GM18519 (cell line): ENCODE data around the gene VEGFA.

Experiments
- ATAC-seq: cut with Tn5 transposase; IDR thresholded peaks from one replicate; pipeline ENCODE4 v1.9.1; 2021; ENCODE audit warnings: mild to moderate bottlenecking, moderate library complexity; ENCODE audit not compliant: unreplicated experiment, low FRiP score

Gene VEGFA

DNA sequence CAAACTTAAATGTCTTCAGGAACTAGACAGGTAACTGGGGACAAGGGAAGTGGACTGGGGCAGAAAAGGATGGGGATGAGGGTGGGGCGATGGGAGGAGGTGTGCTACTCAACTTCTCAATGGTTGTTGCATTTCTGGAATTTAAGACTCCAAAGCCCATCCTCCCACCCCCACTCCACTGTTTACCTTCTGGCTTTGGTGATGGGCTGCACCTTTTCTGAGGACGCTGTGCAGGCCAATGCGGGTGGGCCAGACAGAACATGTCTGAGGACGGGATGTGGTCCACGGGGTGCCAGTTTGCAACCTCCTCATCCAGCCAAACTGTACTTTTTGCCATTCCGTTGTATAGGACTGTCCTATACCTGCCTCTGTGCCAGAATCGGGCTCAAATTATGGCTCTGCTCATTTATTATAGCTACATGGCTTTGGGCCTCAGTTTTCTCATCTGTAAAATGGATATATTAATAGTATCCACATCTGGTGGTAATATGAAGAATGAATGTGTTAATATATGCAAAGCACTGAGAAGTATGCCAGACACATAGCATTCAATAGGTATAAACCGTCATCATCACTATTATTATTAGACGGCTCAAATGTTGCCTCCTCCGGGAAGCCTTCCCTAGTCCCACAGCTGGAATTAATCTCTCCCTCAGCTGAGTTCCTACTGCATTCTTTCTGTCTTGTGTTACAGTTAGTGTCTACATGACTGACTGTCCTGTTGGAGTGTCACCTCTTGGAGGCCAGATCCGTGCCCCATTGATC lies 31.0 kb upstream of the VEGFA start:
- no peak for ATAC-seq

DNA sequence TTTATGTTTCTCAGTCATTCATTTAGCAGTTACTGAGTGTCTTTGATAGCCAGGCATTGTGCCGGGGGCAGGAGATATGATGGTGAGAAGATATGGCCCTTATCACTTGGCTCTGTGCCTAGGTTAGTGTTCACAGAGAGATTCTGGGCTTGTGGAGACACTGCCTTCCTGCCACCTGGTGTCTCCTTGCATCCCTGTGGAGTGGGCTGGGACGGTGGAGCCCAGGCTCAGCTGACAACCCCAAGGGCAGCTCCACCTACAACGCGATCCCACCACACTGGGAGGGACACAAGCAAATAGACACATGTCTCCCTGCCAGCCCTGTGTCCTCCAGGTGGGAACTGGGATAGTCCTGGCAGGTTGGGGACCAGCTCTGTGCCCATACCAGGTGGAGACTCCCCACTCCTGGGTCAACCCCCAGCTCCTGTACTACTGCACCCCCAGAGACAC lies 30.3 kb upstream of the VEGFA start:
- no peak for ATAC-seq

DNA sequence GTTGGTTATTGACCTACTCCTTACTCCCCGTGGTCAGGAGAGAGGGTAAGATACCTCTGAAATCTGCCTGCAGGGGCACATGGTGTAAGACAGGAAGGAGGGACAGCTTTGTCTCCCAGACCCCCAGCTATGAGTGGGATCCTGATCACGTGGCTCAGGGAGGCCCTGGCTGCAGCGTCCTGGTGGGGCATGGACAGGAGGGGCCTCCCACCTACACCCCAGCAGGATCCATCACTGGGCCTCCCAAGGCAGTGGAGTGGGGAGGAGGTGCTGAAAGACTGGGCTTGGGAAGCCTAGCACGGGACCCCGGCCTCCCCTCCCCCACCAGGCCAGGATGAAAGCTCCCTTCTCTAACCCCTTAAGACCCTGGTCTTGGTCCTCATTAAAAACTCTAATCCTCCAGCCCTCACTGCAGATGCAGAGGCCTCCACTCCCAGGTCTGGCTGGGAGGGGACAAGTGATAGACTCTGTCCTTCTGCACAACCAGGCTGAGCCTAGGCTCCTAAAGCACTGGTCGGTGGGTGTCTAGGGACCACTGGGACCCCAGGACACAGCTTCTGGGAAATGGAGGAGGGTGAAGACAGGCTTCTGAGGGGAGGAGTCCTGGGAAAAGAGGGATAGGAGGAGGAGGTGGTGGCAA lies 29.6 kb upstream of the VEGFA start:
- no peak for ATAC-seq

DNA sequence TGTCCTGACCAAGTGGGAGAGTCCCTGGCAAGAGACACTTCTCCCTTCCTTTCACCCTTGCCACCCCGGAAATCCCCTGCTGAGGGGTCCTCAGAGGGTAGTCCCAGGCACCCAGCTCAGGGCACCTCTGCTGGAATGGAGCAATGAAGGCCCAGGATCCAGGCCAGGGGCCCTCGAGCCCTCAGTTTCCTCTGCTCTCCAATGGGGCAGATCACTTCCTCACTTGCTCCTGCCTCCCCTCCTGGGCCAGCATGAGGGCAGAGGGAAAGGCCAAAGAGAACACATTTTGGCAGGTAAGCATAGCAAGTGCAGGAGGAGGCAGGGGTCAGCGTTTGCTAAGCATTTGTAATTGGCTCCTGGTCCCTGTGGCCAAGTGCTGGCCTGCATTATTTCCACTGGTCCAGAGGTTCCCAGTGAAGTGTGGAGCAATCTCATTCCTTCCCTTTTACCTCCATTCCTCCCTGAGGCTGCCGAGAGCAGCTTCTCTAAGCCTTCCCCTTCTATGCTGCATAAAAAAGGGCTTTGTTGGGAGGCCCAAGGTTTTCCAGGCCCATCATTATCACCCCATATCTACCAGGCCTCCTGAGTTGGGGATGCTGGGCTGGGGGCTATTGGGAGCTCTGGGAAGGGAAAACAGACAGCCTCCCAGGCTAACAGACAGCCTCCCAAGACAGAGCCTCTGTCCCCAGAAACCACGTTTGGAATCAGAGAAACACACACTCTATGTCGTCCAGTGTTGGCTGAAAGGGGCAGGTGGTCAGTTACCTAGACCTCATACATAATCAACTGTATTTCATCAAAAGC lies 28.8 kb upstream of the VEGFA start:
- no peak for ATAC-seq

DNA sequence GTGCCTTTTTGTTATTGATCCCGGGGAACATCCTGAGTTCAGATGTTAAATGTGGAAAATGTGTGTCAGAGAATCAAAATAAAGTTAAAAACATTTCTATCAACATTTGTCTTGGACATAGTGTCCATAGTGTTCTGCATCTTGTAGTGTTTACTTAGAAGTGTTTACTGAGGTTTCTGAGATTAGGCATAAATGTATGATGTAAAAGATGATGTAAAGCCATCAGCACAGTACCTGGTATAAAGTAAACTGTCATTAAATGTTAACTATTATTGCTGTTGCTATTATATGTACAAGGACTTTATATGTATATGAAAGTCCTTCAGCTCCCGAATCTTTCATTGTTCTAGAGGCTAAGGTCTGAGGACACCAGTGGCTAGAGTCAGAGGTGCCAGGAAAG lies 28.2 kb upstream of the VEGFA start:
- no peak for ATAC-seq

DNA sequence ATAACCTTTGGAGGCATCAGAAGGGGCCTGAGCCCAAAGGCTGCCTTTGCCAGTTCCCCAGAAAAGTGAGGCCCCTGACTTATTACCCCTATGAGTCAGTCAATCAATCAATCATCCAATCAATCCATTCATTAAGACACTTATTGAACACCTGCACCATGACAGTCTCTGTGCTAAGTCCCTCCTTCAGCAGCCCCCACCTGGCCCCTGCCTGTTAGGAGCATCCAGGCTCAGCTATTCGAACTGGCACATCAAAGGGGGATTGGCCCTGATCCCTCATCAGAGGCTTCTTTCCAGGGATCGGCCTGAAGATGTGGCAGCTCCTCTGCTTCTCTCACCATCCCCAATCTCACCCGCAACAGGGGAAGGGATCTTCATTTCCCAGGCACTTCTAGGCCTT lies 27.7 kb upstream of the VEGFA start:
- no peak for ATAC-seq

DNA sequence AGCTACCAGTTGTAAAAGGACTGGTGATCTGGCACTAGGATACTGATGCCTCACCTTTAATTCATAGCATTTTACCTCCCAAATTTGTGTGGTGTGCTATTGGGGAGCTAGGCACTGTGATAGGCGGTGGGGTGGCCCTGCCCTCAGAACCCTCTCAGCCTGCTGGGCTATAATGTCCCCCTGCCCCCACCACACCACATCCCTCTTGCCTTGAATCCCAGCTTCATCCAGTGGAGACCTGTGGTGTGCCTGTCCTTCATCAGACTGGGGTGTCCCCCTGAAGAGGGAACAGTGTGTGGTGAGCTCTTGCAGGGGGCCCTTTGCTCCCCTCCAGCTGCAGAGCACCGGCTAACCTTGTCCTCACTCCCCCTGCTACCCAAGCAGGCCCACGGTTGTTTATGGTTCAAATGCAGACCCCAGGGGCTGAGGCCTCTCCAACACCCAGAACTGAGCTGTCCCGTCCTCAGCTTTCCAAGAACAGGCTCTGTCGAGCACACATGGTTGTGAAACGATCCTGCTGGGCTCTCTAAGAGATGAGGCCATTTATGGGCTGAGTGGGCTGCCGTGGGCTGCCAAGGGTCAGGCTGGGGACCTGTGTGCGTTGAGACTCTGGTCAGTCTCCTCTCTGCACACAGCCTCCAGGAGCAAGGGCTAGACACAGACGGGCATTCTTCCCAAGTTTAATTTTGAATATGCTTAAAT lies 26.9 kb upstream of the VEGFA start:
- no peak for ATAC-seq

DNA sequence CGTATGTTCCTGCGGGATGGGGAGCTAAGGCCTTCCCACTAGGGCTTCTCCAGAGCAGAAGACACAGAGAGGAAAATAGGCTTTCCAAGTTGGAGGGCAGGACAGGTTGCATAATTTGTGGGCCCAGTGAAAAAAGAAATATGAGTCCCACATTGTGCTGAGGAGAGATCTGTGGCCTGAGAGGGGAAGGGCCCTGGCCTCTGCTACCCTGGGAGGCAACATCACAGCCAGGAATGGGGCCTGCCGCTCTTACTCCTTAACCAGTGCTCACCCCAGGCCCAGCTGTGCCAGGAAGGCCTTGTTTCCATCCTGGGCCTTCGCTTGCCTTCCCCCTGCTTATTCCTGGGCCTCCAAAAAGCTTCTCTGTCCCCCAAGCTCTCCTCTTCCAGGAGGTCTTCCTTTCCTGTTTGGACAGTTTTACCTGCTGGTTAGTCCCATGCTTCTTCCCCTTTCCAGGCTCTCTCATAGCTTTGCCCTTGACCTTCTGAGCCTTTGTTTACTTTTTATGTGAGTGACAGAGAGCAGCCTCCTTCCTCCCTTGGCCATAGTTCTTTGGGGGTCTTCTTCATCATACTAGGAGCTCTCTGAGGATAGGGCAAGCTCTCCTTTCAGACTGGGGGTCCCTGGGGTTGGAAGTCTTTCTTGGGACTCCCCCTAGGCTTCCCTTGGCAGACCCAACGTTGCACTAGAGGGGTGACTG lies 26.2 kb upstream of the VEGFA start:
- no peak for ATAC-seq

DNA sequence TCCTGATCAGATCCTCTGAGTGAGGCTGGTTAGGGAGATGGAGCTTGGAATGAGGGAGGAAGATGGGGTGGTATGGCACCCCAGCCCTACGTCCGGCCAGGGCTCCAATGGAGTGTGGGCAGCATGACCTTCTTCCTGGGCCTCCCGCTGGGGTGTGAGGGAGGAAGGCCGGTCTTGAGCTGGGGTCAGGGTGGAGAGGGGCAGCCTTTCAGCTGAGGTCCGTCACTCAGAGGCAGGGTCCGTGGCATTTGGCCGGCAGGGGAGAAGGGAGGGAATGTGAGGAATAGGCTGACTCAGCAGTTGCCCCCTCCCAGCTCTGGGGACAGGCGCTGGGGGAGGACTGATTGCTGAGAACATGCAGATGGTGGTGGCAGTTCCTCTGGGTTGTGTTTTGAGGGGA lies 25.5 kb upstream of the VEGFA start:
- ATAC-seq, result no peak

DNA sequence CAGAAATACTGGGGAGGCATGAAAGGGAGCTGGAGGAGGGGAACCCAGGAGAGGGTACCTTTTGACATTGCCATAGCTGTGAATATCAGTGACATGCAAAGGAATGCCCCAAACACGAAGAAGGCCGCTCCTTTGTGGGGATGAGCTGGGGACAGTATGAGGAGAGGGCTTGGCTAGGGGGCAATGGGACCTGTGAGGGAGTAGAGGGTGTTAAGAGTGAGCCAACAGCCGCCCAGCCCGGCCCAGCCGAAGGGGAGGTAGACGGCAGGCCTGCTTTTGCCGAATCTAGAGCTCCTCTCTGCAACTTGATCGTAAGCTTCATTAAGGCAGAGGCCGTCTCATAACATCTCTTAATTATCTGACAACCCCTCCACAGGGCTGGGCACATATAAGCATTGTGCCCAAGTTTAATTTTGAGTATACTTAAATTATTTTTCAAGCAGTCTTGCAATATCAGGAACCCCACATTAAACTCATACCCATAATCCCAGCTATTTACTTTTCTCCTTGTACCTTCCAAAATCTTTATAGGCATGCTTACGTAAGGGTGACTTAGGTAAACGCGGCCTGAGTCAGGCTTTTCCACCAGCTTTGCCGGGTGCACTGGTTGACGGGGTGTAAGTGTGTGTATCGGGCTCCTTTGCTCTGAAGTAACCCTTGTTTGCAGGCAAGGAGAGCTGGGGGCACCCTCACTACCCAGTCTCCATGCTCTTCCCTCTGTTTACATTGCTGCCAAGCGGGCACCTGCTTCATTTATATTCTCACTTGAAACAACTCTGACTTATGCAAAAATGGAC lies 24.9 kb upstream of the VEGFA start:
- ATAC-seq, result no peak

DNA sequence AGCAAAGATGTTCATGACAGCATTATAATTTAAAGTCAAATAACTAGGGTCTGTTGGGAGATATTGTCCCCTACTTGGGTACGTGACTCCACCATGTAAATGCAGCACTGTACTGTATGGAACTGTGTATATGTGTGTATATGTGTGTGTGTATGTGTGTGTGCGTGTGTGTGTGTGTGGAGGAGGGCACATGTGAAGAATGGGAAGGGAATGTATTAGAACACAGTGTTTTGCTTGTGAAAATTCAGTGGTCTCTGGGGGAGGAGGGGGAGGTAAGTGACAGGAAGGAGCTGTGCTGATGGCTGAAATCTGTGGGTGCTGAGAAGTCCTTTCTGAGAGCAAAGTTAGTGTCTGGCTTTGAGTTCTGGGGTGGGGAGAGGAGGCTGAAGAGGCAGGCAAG lies 23.9 kb upstream of the VEGFA start:
- ATAC-seq, result no peak

DNA sequence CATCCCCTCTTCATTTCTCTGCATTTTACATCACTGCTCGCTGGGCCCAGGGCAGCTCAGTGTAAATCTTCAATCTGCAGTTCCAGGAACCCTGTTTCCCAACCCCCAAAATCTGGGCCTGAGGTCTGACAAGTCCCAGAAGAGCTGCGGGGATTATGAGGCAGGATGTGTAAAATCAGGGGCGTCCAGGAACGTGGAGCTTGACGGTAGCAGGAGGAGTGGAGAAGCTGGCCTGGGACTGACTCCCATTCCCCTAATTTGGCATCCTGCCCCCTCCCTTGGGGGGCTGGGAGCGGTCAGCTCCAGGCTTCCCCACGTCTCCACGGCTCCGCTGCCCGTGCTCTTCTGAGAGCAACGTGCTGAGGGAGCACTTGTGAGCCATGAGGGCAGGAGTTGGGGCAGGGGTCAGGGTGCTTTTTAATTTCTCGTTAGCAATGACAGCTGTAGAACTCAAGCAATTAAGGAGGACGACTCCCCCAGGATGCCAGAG lies 23.4 kb upstream of the VEGFA start:
- no peak for ATAC-seq

DNA sequence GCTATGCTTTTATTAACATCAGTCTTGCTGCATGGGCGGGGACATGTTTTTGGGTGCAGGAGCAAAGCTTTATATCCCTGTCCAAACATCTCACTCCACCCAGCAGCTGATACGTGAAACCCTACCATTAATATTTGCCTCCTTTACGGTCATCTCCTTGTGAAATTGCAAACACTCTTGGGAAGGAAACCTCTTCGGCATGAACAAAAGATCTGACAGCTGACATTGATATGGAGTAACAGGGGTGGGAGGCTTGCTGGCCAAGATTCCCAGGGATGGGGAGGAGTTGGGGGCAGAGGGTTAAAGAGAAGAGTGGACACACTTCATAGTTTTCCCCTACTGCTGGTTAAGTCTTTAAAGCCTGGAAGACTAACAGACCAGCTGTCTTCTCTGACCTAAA lies 22.2 kb upstream of the VEGFA start:
- ATAC-seq, result no peak

DNA sequence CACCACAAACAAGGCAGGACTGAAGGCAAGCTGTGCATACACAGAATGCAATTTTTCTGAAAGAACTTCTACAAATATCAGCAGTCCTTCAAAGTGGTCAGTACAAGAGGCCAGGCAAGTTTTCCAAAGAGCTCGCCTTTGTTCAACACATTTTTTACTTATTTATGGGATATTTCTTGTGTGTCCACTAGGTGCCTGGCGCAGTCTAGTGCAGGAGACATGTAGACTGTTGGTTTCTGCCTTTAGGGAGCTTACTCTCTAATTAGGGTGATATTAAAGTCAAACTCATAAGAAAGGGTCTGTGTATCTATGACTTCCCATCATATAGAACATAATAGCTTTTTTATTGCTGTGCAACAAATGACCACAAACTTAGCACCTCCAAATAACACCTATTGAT lies 21.2 kb upstream of the VEGFA start:
- ATAC-seq, result no peak

DNA sequence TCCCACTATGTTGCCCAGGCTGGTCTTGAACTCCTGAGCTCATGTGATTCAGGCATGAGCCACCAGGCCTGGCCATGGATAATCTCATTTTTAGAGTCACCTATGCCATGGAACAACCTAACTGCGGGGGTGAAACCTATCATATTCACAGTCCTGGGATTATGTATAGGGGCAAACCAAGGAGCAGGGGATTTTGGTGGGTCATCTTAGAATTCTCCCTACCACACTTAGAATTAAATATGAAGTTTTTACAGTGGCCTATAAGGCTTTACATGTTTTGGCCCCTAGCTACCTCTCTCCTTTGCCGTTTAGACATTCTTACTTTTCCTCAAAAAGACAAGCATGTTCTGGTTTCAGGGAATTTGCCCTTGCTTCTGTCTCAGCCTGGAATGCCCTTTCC lies 20.6 kb upstream of the VEGFA start:
- no peak for ATAC-seq

DNA sequence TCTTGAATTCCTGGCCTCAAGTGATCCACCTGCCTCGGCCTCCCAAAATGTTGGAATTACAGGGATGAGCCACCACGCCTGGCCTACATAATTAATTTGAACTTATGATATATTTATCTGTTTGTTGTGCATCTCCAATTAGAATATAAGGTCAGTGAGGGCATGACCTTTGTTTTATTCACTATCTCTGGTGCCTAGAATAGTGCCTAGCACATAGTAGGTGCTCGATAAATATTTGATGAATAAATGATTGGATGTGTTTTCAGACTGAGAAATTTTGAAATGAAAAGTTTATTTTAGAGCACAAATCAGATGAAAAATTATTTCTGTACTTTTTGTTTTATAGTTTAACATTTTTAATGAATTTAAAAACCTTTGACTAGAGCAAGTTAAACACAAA lies 19.4 kb upstream of the VEGFA start:
- no peak for ATAC-seq

DNA sequence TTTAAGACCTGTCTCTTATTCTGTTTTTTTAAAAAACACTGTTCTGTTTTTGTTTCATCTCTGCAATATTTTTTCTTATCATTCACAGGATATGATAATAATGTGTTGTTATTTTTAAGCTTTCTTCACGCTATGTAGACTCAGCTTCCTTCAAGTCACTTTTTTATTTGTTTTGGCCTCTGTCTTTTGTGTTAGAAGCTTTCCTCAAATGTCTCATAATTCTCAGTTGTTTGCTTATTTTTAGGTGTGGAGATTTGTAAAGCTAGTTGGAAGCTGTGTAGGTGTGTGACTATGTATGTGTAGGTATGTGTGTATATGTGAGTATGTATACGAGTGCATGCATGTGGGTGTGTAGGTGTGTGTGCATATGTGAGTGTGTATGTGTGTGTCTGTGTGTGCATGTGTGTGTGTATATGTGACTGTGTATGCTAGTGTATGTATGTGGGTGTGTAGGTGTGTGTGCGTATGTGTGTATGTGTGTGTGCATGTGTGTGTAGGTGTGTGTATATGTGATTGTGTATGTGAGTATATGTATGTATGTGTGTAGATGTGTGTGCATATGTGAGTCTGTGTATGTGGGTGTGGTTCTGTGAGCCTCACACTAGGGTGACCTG lies 16.3 kb upstream of the VEGFA start:
- ATAC-seq, result no peak

DNA sequence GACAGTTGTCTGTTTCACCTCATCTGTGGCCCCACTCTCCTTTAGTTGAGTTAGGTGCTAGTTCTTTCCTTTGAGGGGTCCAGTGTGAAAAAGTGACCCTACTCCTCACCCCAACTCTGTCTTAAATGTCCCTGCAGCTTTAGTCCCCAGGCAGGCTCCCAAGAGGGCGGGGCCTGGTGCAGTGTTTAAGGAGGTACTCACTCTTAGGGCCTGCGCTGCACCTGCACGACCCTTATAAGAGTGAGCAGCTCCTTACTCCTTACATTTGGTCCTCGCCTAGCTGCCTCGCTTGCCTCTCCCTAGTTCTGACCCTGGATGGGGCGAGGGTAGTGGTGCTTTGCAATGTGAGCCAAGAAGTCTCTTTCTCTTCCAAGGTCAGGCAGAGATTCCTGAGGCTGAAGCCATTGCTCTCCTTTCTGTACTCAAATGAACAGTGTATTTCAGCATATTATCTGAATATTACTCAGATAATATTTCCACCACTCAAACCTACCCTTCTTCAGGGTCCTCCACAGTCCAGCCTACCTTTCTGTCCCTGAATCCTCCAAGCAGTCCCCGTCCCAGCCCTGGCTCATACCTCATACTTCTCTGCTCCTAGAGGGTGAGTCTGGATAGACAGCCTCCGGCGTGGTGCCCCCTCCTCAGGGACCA lies 11.9 kb upstream of the VEGFA start:
- no peak for ATAC-seq
